OCI-M2 (cell line): ENCODE data around the gene ULK1.
"Not testable (repeated sequence)": the region's sequence is repeated elsewhere in the genome, so short reads cannot be mapped to it uniquely, and the experiment has no call there.

Experiments used
- DNase-seq: peaks from one replicate; lab custom pipeline; 2025; ENCODE audit not compliant: unreplicated experiment; lab: John Stamatoyannopoulos, UW

The ULK1 gene

GRCh38 chr12:131885543-131886057, 8.8 kb upstream of the ULK1 start:
- DNase-seq, result no peak

GRCh38 chr12:131891722-131892121, 2.7 kb upstream of the ULK1 start:
- not testable (repeated sequence) for DNase-seq

- DNase-seq, result no peak
These were observed 1.5 kb upstream of the ULK1 start for GRCh38 chr12:131892711-131893604.

GRCh38 chr12:131893605-131894312, 663 bp upstream of the ULK1 start:
- DNase-seq, result no peak

GRCh38 chr12:131894981-131895639, 688 bp downstream of the ULK1 start:
- DNase-seq, result no peak

GRCh38 chr12:131895640-131896079, 1.2 kb downstream of the ULK1 start:
- DNase-seq, result no peak

- no peak for DNase-seq
These were observed 1.8 kb downstream of the ULK1 start for GRCh38 chr12:131896080-131896810.

- no peak for DNase-seq
These were observed 2.4 kb downstream of the ULK1 start for GRCh38 chr12:131896811-131897270.

GRCh38 chr12:131897276-131897675, 2.9 kb downstream of the ULK1 start:
- DNase-seq, result no peak

- DNase-seq, result no peak
These were observed 3.5 kb downstream of the ULK1 start for GRCh38 chr12:131897875-131898274.

GRCh38 chr12:131900397-131900796, 6.0 kb downstream of the ULK1 start:
- DNase-seq, result no peak

GRCh38 chr12:131901431-131902331, 7.3 kb downstream of the ULK1 start:
- no peak for DNase-seq

GRCh38 chr12:131902332-131903241, 8.2 kb downstream of the ULK1 start:
- no peak for DNase-seq

- DNase-seq, result no peak
These were observed 9.1 kb downstream of the ULK1 start for GRCh38 chr12:131903270-131904255.

GRCh38 chr12:131904346-131904745, 9.9 kb downstream of the ULK1 start:
- DNase-seq, result no peak

- DNase-seq, result no peak
These were observed 10.7 kb downstream of the ULK1 start for GRCh38 chr12:131905081-131905629.

GRCh38 chr12:131905630-131906091, 11.2 kb downstream of the ULK1 start:
- no peak for DNase-seq
